Measurements from ENCODE around the gene PLCB2.

- TF ChIP-seq CTCF (conservative IDR thresholded peaks at IDR 0.05; ENCODE audit: low read length) (no peak), EZH2phosphoT487 (IDR thresholded peaks at IDR 0.05; ENCODE audit: borderline replicate concordance) (no peak)
Measured at GRCh38 chr15:40325188-40325587, 17.5 kb upstream of the PLCB2 start.

All from Loucy (cell line).